Measurements from ENCODE around the gene SLC39A10.

SLC39A10 gene

GRCh38 chr2:195730912-195731311 is 73.9 kb downstream of the SLC39A10 start:
- no peak for DNase-seq (ENCODE audit: low spot score)

GRCh38 chr2:195732574-195732973 is 75.5 kb downstream of the SLC39A10 start:
- no peak for DNase-seq (ENCODE audit: low spot score)

- no peak for DNase-seq (ENCODE audit: low spot score)
Observed at GRCh38 chr2:195733831-195734230, 76.8 kb downstream of the SLC39A10 start.

GRCh38 chr2:195734395-195734794 is 77.4 kb downstream of the SLC39A10 start:
- DNase-seq (ENCODE audit: low spot score) = no peak

DNA sequence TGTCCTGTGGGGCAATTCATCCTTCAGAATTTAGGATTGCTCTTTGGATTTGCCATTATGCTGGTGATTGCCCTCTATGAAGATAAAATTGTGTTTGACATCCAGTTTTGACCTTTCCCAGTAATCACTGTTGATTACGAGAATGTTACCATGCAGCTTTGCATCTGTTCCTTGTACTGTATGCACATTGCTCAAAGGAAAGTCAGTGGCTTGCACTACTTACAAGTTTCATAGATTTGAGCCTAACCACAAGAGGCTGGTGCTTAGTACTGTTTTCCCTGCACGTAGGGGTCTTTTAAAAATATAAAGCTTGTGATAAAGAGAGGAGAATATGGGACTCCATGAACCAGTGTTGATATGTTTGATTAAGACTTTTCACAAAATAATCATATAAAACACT is 77.9 kb downstream of the SLC39A10 start:
- DNase-seq (ENCODE audit: low spot score) = no peak

DNA sequence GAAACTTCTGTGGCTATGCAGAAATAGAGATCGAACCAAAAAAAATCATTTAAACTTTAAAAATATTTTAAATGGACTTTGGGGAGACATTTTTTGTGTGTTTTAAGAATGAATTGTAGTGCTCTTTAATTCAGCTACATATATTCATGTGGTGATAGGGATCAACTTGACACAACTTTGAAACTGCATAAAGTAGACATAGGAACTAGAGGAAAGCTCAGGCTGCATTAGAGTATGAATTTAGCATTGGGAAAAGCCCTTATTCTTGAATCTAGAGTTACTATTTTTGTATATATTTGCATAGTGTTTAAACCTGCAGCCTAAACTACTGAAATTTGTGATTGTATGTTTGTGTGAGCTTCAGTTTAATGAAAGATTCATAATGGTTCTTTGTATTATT is 78.3 kb downstream of the SLC39A10 start:
- no peak for DNase-seq (ENCODE audit: low spot score)

- no peak for DNase-seq (ENCODE audit: low spot score)
Observed at GRCh38 chr2:195737511-195738325, 80.7 kb downstream of the SLC39A10 start.

GRCh38 chr2:195741191-195741590 is 84.2 kb downstream of the SLC39A10 start:
- DNase-seq (ENCODE audit: low spot score) = no peak

GRCh38 chr2:195756218-195756942 is 99.4 kb downstream of the SLC39A10 start:
- no peak for DNase-seq (ENCODE audit: low spot score)

- no peak for DNase-seq (ENCODE audit: low spot score)
Observed at GRCh38 chr2:195758846-195759245, 101.8 kb downstream of the SLC39A10 start.

GRCh38 chr2:195759877-195760276 is 102.9 kb downstream of the SLC39A10 start:
- DNase-seq (ENCODE audit: low spot score) = no peak

- DNase-seq (ENCODE audit: low spot score) = no peak
Observed at GRCh38 chr2:195763866-195764265, 106.8 kb downstream of the SLC39A10 start.

DNA sequence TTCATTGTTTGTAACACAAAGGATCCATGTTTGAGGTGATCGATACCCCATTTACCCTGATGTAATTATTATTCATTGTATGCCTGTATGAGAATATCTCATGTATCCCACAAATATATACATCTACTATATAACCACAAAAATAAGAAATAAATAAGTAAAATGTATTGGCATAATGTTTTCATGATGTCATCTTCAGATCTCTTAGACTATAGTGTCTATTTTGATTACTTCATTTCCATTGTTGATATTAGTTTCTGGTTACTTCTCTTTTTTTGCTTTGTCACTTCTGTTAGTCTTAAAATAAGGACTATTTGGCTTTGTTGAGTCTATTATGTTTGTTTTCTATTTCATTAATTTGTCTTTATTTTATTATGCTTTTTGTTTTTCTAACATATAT is 109.7 kb downstream of the SLC39A10 start:
- no peak for DNase-seq (ENCODE audit: low spot score)

GRCh38 chr2:195768431-195768830 is 111.4 kb downstream of the SLC39A10 start:
- no peak for DNase-seq (ENCODE audit: low spot score)

GRCh38 chr2:195769975-195770374 is 112.9 kb downstream of the SLC39A10 start:
- DNase-seq (ENCODE audit: low spot score) = no peak

DNA sequence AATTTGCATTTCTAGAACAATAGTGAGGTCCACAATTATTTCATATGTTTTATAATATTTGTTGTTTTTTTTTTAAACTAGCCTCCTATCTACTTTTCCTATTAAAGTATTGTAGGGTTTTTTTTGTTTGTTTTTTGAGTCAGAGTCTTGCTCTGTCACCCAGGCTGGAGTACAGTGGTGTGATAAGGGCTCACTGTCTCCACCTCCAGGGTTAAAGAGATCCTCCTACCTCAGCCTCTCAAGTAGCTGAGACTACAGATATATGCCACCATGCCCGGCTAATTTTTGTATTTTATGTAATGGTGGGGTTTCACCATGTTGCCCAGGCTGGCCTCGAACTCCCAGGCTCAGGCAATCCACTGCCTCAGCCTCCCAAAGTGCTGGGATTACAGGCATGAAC is 122.5 kb downstream of the SLC39A10 start:
- no peak for DNase-seq (ENCODE audit: low spot score)

- DNase-seq (ENCODE audit: low spot score) = no peak
Observed at GRCh38 chr2:195782156-195782555, 125.1 kb downstream of the SLC39A10 start.
